LNCaP clone FGC (cell line): ENCODE measurements around the gene TENM4.

Experiments
- DNase-seq: peaks from one replicate; pipeline ENCODE4 v3.0.0-alpha.2; 2011; ENCODE audit warnings: low read depth
- H3K4me3 ChIP-seq: 2 replicates; pipeline ENCODE4 v1.5.1; 2011; ENCODE audit warnings: mild to moderate bottlenecking, low read depth, low read length, control low read depth
- CTCF ChIP-seq: IDR thresholded peaks from 2 replicates; pipeline ENCODE4 v1.5.1; 2012; ENCODE audit warnings: mild to moderate bottlenecking; ENCODE audit not compliant: control insufficient read depth, insufficient read depth; ENCODE audit errors: extremely low read depth

The TENM4 gene

GRCh38 chr11:78822931-78823423 lies 617.9 kb downstream of the TENM4 start:
- no peak for TF ChIP-seq CTCF
- DNase-seq: no peak
- no peak overlapping the region for H3K4me3 ChIP-seq

DNA sequence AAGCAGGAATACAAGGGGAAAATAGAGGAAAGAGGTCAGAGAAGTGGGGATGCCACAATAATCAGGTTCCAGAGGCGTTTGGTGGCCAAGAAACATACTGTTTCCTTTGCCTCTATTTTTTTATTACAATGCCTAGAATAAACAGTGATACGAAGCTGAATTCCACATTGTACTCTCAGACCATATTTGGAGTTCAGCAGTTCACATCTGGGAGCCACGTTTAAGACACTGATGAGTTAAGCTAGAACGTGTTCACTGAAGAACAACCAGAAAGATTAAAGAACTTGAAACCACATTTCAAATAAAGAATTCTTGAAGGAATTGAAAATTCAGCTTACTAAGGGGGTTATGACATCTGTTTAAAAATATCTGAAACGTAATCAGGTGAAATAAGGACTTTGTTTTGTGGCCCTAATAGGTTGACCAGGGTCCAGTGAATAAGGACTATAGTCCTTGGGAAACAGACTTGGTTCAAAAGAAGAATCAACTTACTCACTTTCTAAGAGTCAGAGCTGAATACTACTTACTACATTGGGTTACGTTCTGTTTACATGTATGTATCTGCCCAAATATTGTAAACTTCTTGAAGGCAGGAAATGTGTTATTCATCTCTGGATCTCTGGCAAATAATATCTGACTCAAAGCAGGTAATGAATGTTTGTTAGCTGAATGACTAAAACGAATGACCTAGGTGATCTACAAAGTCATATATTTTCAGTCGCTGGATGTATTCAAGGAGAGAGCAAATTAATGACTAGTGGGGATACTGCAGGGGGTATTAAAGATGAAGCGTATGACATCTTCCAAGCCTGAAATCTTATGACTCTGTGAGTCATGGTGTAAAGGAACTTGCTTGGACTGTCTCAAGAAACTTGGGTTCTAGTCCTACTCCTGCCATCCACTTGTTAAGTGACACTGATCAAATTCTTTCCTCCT lies 619.2 kb downstream of the TENM4 start:
- no peak overlapping the region for H3K4me3 ChIP-seq
- DNase-seq: no peak
- TF ChIP-seq CTCF: no peak

- no peak for TF ChIP-seq CTCF
- H3K4me3 ChIP-seq: no peak overlapping the region
- no peak for DNase-seq
These were observed 620.1 kb downstream of the TENM4 start for GRCh38 chr11:78820741-78821140.

- TF ChIP-seq CTCF: no peak
- H3K4me3 ChIP-seq: no peak overlapping the region
These were observed 622.6 kb downstream of the TENM4 start for GRCh38 chr11:78818201-78818600.

GRCh38 chr11:78815831-78816230 lies 625.0 kb downstream of the TENM4 start:
- TF ChIP-seq CTCF: no peak
- H3K4me3 ChIP-seq: no peak overlapping the region
- no peak for DNase-seq

More at GRCh38 chr11:78818201-78818600, 622.6 kb downstream of the TENM4 start:
- DNase-seq: no peak

- H3K4me3 ChIP-seq: no peak overlapping the region
- no peak for DNase-seq
- peak; percentile 26 for TF ChIP-seq CTCF
These were observed 628.1 kb downstream of the TENM4 start for GRCh38 chr11:78812513-78813293.
